GM12872 (cell line): ENCODE data around the gene SRP9.

ENCODE experiments used
- TF ChIP-seq, protein P1 (sequence below): IDR thresholded peaks from 3 replicates; pipeline ENCODE4 v1.5.1; 2011; ENCODE audit warnings: low read depth, mild to moderate bottlenecking, low read length, moderate library complexity; ENCODE audit not compliant: insufficient read depth

SRP9 gene

DNA sequence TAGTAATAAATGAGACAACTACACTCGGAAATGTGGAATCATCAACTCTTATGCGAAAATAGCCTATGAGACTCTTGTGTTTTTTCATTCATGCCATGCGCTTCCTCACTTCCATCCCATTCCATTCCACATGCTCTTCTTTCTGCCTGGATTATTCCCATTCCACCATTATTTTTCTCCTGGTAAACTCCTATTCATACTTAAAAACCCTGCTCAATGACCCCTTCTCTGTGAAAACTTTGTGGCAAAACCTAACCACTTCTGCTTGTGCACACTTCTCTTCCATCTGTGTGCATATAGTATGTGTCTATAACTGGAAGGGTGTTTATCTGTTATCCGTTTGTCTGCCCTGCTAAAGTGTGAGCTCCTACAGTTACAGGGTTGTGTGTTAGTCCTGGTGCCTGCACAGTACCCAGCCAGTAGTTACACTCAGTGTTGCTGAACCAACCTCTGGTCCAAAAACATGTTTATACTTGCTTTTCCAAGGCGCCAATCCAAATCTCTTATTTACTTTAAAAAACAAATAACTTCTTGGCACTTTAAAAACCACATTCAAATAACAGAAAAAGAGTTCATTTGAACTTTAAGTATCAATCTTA is 43.0 kb downstream of the SRP9 start:
- TF ChIP-seq, protein P1, sequence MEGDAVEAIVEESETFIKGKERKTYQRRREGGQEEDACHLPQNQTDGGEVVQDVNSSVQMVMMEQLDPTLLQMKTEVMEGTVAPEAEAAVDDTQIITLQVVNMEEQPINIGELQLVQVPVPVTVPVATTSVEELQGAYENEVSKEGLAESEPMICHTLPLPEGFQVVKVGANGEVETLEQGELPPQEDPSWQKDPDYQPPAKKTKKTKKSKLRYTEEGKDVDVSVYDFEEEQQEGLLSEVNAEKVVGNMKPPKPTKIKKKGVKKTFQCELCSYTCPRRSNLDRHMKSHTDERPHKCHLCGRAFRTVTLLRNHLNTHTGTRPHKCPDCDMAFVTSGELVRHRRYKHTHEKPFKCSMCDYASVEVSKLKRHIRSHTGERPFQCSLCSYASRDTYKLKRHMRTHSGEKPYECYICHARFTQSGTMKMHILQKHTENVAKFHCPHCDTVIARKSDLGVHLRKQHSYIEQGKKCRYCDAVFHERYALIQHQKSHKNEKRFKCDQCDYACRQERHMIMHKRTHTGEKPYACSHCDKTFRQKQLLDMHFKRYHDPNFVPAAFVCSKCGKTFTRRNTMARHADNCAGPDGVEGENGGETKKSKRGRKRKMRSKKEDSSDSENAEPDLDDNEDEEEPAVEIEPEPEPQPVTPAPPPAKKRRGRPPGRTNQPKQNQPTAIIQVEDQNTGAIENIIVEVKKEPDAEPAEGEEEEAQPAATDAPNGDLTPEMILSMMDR: no peak

DNA sequence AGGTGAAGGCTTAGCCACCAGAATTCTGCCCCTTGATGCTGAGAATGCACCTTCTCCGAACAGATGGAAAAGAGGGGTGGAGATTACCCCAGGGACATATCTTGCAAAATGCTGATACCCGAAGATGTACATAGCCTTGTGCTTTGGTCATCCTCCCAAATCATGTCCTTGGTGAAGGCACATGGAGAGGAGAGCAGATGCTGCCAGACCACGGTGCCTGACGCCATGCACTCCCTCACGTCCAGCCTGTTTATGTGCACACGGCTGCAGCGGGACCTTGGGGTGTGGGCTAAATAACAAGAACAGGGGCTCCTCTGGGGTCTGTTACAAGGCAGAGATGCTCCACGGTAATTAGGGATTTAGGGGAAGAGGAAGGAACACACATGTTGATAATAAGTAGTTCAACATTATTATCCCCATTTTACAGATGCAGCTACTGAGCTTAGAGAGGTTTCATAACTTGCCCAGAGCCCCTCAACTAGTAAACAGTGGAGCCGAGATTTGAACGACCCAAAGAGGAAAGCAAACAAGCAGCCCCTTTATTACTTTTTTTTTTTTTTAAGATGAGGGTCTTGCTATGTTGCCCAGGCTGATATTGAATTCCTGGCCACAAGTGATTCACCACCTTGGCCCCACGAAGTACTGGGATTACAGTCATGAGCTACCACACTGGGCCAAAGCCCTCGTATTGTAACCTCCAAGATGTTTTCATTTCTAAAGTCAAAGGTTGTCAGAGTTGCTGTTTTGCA is 45.2 kb downstream of the SRP9 start:
- TF ChIP-seq, protein P1: no peak

DNA sequence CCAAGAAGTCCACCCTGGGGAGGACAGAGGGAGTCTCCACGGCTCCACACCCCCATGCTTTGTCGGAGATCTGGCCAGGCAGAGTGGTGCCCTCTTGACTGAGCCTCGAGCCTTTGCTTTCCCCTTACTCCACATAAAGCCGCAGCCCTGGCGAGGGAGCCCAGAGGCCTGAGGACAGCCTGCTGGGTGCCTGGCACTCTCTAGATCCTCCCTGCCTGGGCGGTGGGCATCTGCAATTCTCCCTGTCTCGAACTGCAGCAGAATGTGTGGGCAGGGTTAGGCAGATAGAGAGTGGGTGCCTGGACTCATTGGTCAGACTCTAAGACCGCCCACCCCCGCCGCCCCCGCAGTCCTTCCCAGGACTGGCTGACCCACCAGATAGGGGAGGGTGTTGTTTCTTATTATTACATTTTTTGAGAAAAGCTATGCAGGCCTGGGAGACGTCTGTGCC is 46.2 kb downstream of the SRP9 start:
- TF ChIP-seq, protein P1: no peak

- TF ChIP-seq, protein P1: no peak
Observed at GRCh38 chr1:225824533-225824941, 46.9 kb downstream of the SRP9 start.

DNA sequence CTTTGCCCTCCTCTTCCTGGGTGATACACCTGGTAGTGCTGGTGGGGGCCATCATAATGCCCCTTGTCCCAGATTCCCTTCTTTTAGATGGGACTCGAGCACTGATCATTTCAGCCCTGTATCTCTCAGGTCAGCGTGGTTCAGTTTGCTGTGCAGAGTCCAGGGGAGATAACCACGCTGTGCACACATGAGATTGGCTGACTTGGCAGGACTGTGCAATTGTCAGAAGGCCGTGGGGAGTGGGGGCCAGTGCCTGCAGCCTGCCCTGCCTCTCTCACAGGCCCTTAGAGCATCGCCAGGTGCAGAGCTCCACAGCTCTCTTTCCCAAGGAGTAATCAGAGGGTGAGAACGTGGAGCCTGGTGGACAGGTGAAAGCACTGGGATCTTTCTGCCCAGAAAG is 47.5 kb downstream of the SRP9 start:
- TF ChIP-seq, protein P1: no peak

DNA sequence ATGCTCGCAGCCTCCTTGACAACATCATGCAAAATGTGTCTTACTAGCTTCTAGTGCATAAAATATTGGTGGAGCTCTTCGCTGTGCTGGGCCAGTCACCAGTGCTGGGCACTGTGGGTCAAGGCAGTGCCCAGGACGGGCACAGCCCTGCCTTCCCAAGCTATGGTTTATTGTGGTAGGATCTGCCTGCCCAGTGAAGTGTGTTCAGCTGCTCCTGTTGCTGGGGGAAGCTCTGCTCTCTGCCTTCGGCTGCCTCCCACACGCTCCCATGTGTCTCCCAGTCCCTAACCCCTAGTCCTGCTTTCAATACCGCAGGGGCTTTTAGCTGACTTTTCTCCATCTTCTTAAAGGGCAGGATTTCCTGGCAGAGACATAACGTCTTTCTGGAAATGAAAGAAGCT is 48.0 kb downstream of the SRP9 start:
- TF ChIP-seq, protein P1: no peak

- TF ChIP-seq, protein P1: no peak
Observed at GRCh38 chr1:225827076-225827475, 49.5 kb downstream of the SRP9 start.
